ENCODE results near the gene WDR45.

The WDR45 gene

DNA sequence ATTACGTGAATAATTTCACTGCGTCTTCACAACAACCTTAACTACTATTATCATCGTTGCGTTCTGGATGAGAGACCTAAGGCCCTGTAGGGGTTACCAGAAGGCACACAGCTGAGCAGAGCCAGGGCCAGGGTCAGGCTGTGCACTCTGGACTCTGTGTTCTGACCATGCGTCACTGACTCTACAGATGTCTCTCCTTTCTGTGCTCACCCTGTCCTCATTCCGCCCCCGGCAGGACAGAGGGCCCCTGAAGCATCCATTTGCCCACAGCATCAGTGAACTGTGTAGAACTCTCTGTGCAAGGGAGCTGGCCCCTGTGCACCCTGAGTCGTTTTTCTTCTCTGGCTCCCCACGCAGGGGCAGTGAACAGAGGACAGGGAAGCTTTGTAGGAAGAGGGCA is 22.5 kb upstream of the WDR45 start:
- ATAC-seq (replicated peaks) (no peak), DNase-seq (no peak)
- Mint-ChIP-seq H3K36me3 (ENCODE audit: insufficient read depth) (peaks cover 29% of the 10 kb centered on the region), H3K4me1 (ENCODE audit: low read depth in 2 of 2) (peaks cover 0 to 7% of the 10 kb centered on the region in 2 donors), H3K27ac (no peak overlapping the region), H3K9me3 (no peaks in the 10 kb centered on the region), H3K4me3 (peak overlapping the region; percentile 77 to 80), H3K27me3 (no peaks in the 10 kb centered on the region)

- no peak for ATAC-seq (replicated peaks)
- Mint-ChIP-seq H3K4me1 (ENCODE audit: low read depth in 2 of 2) (peaks cover 0 to 7% of the 10 kb centered on the region in 2 donors), H3K27ac (peak overlapping the region; percentile 84 to 87), H3K4me3 (peak overlapping the region; percentile 77 to 80), H3K27me3 (no peaks in the 10 kb centered on the region), H3K9me3 (no peaks in the 10 kb centered on the region), H3K36me3 (ENCODE audit: insufficient read depth) (peaks cover 29% of the 10 kb centered on the region)
- no peak for DNase-seq
These were observed 21.9 kb upstream of the WDR45 start for GRCh38 chrX:49101629-49101984.

DNA sequence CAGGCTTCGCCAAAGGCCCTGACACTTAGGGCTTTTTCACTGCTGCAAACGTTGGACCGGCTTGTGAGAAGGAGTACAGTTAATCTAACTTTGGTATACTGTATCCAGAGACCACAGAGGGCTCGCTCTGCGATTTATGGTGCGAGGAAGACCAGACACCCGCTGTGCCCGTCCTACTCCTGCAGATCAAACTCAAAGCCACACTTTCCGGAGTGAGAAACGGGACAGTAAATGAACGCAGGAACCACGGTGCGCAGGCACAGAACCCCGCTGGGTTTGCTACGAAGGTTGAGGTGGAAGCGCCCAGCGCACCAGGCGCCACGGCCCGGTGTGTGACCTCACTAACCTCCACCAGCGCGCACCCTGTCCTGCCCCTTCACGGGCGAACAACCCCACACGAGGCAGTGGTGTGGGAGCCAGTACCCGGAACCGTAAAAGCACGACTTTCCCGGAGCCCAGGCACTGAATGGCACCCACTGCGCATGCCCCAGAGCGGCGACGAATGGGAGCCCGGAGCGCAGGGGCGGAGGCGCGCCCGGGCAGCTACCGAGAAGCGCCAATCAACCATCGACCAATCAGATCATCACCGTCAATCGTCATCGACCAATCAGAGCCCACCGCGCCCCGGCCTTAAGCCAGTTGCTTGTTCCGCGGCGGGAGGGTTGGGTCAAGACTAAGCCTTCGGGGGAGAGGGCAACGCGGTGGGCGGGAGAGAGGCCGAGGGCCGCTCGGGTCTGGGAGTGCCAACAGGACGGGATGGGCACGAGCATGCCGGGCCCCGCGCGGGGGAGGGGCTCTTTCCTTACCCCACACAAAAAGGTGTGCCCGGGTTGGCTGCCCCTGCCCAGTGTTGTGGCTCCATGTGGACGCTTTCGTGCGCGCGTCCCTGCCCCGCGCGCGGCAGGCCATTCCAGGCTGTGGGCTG is 21.3 kb upstream of the WDR45 start:
- no peaks in the 10 kb centered on the region for H3K9me3 Mint-ChIP-seq
- H3K36me3 Mint-ChIP-seq (ENCODE audit: insufficient read depth), result peaks cover 29% of the 10 kb centered on the region
- peak overlapping the region; percentile 77 to 80 for H3K4me3 Mint-ChIP-seq
- H3K27ac Mint-ChIP-seq, result peak overlapping the region; percentile 84 to 87
- peaks cover 0 to 7% of the 10 kb centered on the region in 2 donors for H3K4me1 Mint-ChIP-seq (ENCODE audit: low read depth in 2 of 2)
- DNase-seq (peak; percentile 78 to 83 (median 83)), ATAC-seq (replicated peaks) (peak; percentile 88)
- no peaks in the 10 kb centered on the region for H3K27me3 Mint-ChIP-seq

- peaks cover 18% of the 10 kb centered on the region for H3K36me3 Mint-ChIP-seq (ENCODE audit: insufficient read depth)
- no peak overlapping the region for H3K27ac Mint-ChIP-seq
- ATAC-seq (replicated peaks), result no peak
- no peaks in the 10 kb centered on the region for H3K27me3 Mint-ChIP-seq
- H3K4me3 Mint-ChIP-seq, result no peak overlapping the region
- H3K9me3 Mint-ChIP-seq, result no peaks in the 10 kb centered on the region
- peaks cover 0 to 5% of the 10 kb centered on the region in 2 donors for H3K4me1 Mint-ChIP-seq (ENCODE audit: low read depth in 2 of 2)
- DNase-seq, result no peak
These were observed 16.7 kb upstream of the WDR45 start for GRCh38 chrX:49096419-49096818.

- no peaks in the 10 kb centered on the region for H3K27me3 Mint-ChIP-seq
- H3K36me3 Mint-ChIP-seq (ENCODE audit: insufficient read depth), result no peaks in the 10 kb centered on the region
- H3K4me1 Mint-ChIP-seq (ENCODE audit: low read depth in 2 of 2), result no peaks in the 10 kb centered on the region
- DNase-seq (no peak), ATAC-seq (replicated peaks) (no peak)
- H3K9me3 Mint-ChIP-seq, result no peaks in the 10 kb centered on the region
- H3K4me3 Mint-ChIP-seq, result no peak overlapping the region
- no peak overlapping the region for H3K27ac Mint-ChIP-seq
These were observed 9.9 kb upstream of the WDR45 start for GRCh38 chrX:49089553-49089952.

DNA sequence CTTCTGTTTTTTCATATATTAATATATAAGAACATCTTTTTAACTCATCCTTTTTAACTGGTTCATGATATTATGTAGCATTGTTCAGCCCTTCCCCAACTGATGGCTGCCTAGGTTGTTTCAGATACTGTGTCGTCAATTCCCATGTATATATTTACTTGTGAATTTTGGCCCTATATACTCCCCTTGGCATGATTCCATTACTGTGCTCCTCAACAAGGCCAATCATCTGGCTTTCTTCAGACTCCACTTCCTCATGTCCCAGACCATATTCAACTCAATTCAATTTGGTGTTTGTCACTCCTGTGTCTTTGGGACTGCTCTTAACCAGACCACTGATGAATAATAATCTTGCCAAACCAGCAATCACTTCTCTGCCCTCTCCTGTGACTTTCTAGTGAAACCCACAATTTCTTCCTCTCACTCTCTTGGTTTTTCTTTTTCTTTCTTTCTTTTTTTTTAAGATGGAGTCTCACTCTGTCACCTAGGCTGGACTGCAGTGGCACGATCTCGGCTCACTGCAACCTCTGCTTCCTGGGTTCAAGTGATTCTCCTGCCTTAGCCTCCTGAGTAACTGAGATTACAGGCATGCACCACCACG is 2.7 kb upstream of the WDR45 start:
- no peak for ATAC-seq (replicated peaks)
- no peaks in the 10 kb centered on the region for H3K27me3 Mint-ChIP-seq
- peaks cover 10 to 13% of the 10 kb centered on the region in 2 donors for H3K4me1 Mint-ChIP-seq (ENCODE audit: low read depth in 2 of 2)
- H3K36me3 Mint-ChIP-seq (ENCODE audit: insufficient read depth), result peaks cover 19% of the 10 kb centered on the region
- H3K4me3 Mint-ChIP-seq, result no peak overlapping the region
- no peaks in the 10 kb centered on the region for H3K9me3 Mint-ChIP-seq
- H3K27ac Mint-ChIP-seq, result no peak overlapping the region
- DNase-seq, result no peak

GRCh38 chrX:49077941-49078340 is 1.7 kb downstream of the WDR45 start:
- no peaks in the 10 kb centered on the region for H3K9me3 Mint-ChIP-seq
- ATAC-seq (replicated peaks) (no peak), DNase-seq (no peak)
- H3K27ac Mint-ChIP-seq, result peak overlapping the region in 1 of 2 donors; percentile 98
- H3K36me3 Mint-ChIP-seq (ENCODE audit: insufficient read depth), result peaks cover 35% of the 10 kb centered on the region
- H3K4me1 Mint-ChIP-seq (ENCODE audit: low read depth in 2 of 2), result peaks cover 20% of the 10 kb centered on the region in 2 donors
- H3K27me3 Mint-ChIP-seq, result no peaks in the 10 kb centered on the region
- H3K4me3 Mint-ChIP-seq, result no peak overlapping the region

GRCh38 chrX:49075347-49075746 is 4.3 kb downstream of the WDR45 start:
- no peak overlapping the region for H3K4me3 Mint-ChIP-seq
- ATAC-seq (replicated peaks) (no peak), DNase-seq (no peak)
- H3K27me3 Mint-ChIP-seq, result no peaks in the 10 kb centered on the region
- no peaks in the 10 kb centered on the region for H3K9me3 Mint-ChIP-seq
- peak overlapping the region; percentile 12 to 31 for H3K27ac Mint-ChIP-seq
- H3K36me3 Mint-ChIP-seq (ENCODE audit: insufficient read depth), result peaks cover 35% of the 10 kb centered on the region
- peaks cover 22 to 26% of the 10 kb centered on the region in 2 donors for H3K4me1 Mint-ChIP-seq (ENCODE audit: low read depth in 2 of 2)

GRCh38 chrX:49073601-49074575 is 5.8 kb downstream of the WDR45 start, which contains the start of gene PRAF2:
PRAF2 (minus strand) TSS chrX:49074002; CDS start chrX:49073987, 15 bp downstream.
- peak; percentile 91 for ATAC-seq (replicated peaks)

DNA sequence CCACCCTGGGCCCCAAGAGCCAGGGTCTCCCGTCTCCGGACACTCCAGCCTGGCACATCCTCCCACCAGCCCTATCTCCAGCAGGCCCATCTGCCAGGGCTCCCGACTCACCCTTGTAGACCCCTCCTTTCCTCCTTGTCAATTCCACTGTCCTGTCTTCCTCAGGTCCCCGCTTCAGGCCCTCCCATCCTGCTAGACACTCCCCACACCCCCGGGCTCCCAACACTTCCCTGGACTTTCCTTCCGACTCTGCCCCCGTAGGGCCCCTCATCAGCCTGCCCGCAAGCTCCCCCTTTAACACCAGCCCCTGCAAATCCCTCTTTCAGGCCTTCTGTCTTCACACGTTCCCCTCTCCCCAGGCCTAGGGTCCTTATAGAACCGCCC is 7.0 kb downstream of the WDR45 start:
- no peak for ATAC-seq (replicated peaks)
- peak overlapping the region; percentile 93 to 98 for H3K27ac Mint-ChIP-seq
- DNase-seq, result no peak
- peak overlapping the region; percentile 85 to 89 for H3K4me3 Mint-ChIP-seq
- H3K27me3 Mint-ChIP-seq, result no peaks in the 10 kb centered on the region
- H3K9me3 Mint-ChIP-seq, result no peaks in the 10 kb centered on the region
- H3K4me1 Mint-ChIP-seq (ENCODE audit: low read depth in 2 of 2), result peaks cover 8 to 16% of the 10 kb centered on the region in 2 donors
- peaks cover 20% of the 10 kb centered on the region for H3K36me3 Mint-ChIP-seq (ENCODE audit: insufficient read depth)

More at GRCh38 chrX:49073601-49074575, 5.8 kb downstream of the WDR45 start, which contains the start of gene PRAF2:
- Mint-ChIP-seq H3K27ac (peak within 1 kb of the TSS; percentile 93 to 98), H3K4me3 (peak within 1 kb of the TSS; percentile 85 to 89), H3K36me3 (ENCODE audit: insufficient read depth) (peaks cover 29% of the 10 kb centered on the region), H3K27me3 (no peaks in the 10 kb centered on the region), H3K4me1 (ENCODE audit: low read depth in 2 of 2) (peaks cover 13 to 20% of the 10 kb centered on the region in 2 donors), H3K9me3 (no peaks in the 10 kb centered on the region)
- peak; percentile 82 to 84 (median 84) for DNase-seq

GRCh38 chrX:49071877-49072711 is 7.6 kb downstream of the WDR45 start:
- H3K4me1 Mint-ChIP-seq (ENCODE audit: low read depth in 2 of 2), result peaks cover 8 to 16% of the 10 kb centered on the region in 2 donors
- H3K27me3 Mint-ChIP-seq, result no peaks in the 10 kb centered on the region
- no peaks in the 10 kb centered on the region for H3K9me3 Mint-ChIP-seq
- H3K27ac Mint-ChIP-seq, result peak overlapping the region; percentile 93 to 98
- H3K36me3 Mint-ChIP-seq (ENCODE audit: insufficient read depth), result peaks cover 21% of the 10 kb centered on the region
- no peak for DNase-seq
- H3K4me3 Mint-ChIP-seq, result peak overlapping the region; percentile 85 to 89
- ATAC-seq (replicated peaks), result no peak

DNA sequence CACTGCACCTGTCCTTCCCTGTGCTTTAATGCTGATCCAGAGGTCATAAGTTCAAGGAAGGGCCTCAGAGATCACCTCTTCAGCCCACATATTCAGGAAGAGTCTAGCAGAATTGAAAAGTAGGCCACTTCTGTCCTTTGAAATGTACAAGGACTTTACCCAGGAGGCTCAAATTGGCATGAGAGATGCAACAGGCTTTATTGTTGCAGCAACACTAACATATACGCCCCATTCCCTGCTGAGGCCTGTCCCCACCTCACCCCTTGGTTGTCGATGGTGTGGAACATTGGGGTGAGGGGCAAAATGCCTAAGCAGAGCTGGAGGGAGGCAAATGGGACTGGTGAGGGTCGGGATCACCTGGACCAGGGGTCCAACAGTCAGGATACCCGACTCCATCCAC is 8.7 kb downstream of the WDR45 start:
- ATAC-seq (replicated peaks) (no peak), DNase-seq (no peak)
- Mint-ChIP-seq H3K36me3 (ENCODE audit: insufficient read depth) (peaks cover 15% of the 10 kb centered on the region), H3K27me3 (no peaks in the 10 kb centered on the region), H3K4me3 (no peak overlapping the region), H3K9me3 (no peaks in the 10 kb centered on the region), H3K4me1 (ENCODE audit: low read depth in 2 of 2) (peaks cover 8 to 16% of the 10 kb centered on the region in 2 donors), H3K27ac (peak overlapping the region in 1 of 2 donors; percentile 79)
